ENCODE measurements around the gene SIX2. TPM values are rescaled to one million over a fixed set of nuclear protein-coding genes. Genes with fewer than 3 reads are reported as not detected.

The SIX2 gene
- total and polyA plus RNA-seq, 2 experiments from 2014 or later = 0.87 to 1.3 TPM

- DNase-seq (ENCODE audit: low spot score) (no peak), ATAC-seq (no peak)
- Mint-ChIP-seq H3K27me3 (ENCODE audit: insufficient read depth, low read depth, poor library complexity) (peaks cover 5% of the 10 kb centered on the region), H3K27ac (no peak overlapping the region), H3K36me3 (ENCODE audit: low read depth) (no peaks in the 10 kb centered on the region), H3K4me3 (no peak overlapping the region), H3K4me1 (no peaks in the 10 kb centered on the region), H3K9me3 (no peaks in the 10 kb centered on the region)
- no peaks in the 10 kb centered on the region for H3K36me3 ChIP-seq (ENCODE audit: insufficient read depth)
- H3K4me2 ChIP-seq = no peak overlapping the region
- TF ChIP-seq REST (IDR thresholded peaks at IDR 0.05; ENCODE audit: unreplicated experiment) (no peak), ZNF331 (CRISPR knock-in tag; IDR thresholded peaks at IDR 0.05; ENCODE audit: low read depth) (no peak), EZH2phosphoT487 (IDR thresholded peaks at IDR 0.05; ENCODE audit: unreplicated experiment) (no peak), ZNF114 (CRISPR knock-in tag; IDR thresholded peaks at IDR 0.05) (no peak), CTCF (conservative IDR thresholded peaks at IDR 0.05; ENCODE audit: low read depth in 2 of 2) (no peak), POLR2AphosphoS5 (IDR thresholded peaks at IDR 0.05; ENCODE audit: low read depth) (no peak), STAT1 (IDR thresholded peaks at IDR 0.05; ENCODE audit: unreplicated experiment) (no peak), ETS1 (IDR thresholded peaks at IDR 0.05) (no peak), EZH2 (IDR thresholded peaks at IDR 0.05; ENCODE audit: low read depth, unreplicated experiment) (no peak), CREB1 (CRISPR knock-in tag; IDR thresholded peaks at IDR 0.05; ENCODE audit: low read depth) (no peak), NANOG (IDR thresholded peaks at IDR 0.05; ENCODE audit: borderline replicate concordance) (no peak), JUNB (IDR thresholded peaks at IDR 0.05; ENCODE audit: unreplicated experiment) (no peak)
- TF ChIP-seq, protein P1, sequence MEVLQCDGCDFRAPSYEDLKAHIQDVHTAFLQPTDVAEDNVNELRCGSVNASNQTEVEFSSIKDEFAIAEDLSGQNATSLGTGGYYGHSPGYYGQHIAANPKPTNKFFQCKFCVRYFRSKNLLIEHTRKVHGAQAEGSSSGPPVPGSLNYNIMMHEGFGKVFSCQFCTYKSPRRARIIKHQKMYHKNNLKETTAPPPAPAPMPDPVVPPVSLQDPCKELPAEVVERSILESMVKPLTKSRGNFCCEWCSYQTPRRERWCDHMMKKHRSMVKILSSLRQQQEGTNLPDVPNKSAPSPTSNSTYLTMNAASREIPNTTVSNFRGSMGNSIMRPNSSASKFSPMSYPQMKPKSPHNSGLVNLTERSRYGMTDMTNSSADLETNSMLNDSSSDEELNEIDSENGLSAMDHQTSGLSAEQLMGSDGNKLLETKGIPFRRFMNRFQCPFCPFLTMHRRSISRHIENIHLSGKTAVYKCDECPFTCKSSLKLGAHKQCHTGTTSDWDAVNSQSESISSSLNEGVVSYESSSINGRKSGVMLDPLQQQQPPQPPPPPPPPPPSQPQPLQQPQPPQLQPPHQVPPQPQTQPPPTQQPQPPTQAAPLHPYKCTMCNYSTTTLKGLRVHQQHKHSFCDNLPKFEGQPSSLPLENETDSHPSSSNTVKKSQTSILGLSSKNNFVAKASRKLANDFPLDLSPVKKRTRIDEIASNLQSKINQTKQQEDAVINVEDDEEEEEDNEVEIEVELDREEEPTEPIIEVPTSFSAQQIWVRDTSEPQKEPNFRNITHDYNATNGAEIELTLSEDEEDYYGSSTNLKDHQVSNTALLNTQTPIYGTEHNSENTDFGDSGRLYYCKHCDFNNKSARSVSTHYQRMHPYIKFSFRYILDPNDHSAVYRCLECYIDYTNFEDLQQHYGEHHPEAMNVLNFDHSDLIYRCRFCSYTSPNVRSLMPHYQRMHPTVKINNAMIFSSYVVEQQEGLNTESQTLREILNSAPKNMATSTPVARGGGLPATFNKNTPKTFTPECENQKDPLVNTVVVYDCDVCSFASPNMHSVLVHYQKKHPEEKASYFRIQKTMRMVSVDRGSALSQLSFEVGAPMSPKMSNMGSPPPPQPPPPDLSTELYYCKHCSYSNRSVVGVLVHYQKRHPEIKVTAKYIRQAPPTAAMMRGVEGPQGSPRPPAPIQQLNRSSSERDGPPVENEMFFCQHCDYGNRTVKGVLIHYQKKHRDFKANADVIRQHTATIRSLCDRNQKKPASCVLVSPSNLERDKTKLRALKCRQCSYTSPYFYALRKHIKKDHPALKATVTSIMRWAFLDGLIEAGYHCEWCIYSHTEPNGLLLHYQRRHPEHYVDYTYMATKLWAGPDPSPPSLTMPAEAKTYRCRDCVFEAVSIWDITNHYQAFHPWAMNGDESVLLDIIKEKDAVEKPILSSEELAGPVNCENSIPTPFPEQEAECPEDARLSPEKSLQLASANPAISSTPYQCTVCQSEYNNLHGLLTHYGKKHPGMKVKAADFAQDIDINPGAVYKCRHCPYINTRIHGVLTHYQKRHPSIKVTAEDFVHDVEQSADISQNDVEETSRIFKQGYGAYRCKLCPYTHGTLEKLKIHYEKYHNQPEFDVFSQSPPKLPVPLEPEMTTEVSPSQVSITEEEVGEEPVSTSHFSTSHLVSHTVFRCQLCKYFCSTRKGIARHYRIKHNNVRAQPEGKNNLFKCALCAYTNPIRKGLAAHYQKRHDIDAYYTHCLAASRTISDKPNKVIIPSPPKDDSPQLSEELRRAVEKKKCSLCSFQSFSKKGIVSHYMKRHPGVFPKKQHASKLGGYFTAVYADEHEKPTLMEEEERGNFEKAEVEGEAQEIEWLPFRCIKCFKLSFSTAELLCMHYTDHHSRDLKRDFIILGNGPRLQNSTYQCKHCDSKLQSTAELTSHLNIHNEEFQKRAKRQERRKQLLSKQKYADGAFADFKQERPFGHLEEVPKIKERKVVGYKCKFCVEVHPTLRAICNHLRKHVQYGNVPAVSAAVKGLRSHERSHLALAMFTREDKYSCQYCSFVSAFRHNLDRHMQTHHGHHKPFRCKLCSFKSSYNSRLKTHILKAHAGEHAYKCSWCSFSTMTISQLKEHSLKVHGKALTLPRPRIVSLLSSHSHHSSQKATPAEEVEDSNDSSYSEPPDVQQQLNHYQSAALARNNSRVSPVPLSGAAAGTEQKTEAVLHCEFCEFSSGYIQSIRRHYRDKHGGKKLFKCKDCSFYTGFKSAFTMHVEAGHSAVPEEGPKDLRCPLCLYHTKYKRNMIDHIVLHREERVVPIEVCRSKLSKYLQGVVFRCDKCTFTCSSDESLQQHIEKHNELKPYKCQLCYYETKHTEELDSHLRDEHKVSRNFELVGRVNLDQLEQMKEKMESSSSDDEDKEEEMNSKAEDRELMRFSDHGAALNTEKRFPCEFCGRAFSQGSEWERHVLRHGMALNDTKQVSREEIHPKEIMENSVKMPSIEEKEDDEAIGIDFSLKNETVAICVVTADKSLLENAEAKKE (CRISPR knock-in tag; IDR thresholded peaks at IDR 0.05) = no peak
- no peaks in the 10 kb centered on the region for H3K9me2 ChIP-seq (ENCODE audit: insufficient read depth)
- H4K20me1 ChIP-seq (replicated peaks; ENCODE audit: insufficient read depth) = no peaks in the 10 kb centered on the region
- no peaks in the 10 kb centered on the region for H3K27me3 ChIP-seq (ENCODE audit: insufficient read depth)
- no peaks in the 10 kb centered on the region for H3K79me2 ChIP-seq (replicated peaks; ENCODE audit: insufficient read depth)
- no peaks in the 10 kb centered on the region for H3F3A ChIP-seq (replicated peaks; ENCODE audit: low read depth)
- no peaks in the 10 kb centered on the region for H3K4me1 ChIP-seq (ENCODE audit: insufficient read depth)
- no peak overlapping the region for H3K4me3 ChIP-seq
- peak overlapping the region; percentile 56; the same call in 1 of the 2 replicates for H2AFZ ChIP-seq
- no peak overlapping the region for H3K27ac ChIP-seq (ENCODE audit: low read depth)
Observed at GRCh38 chr2:45049569-45050336, 40.5 kb upstream of the SIX2 start.
